Activated CD8-positive, alpha-beta memory T cell treated with anti-CD3 and anti-CD28 coated beads, Interleukin-2, amount 50 U/mL, for 24 hours (primary cell): ENCODE data around the gene DIAPH3.
"Not testable (repeated sequence)": the region's sequence is repeated elsewhere in the genome, so short reads cannot be mapped to it uniquely, and the experiment has no call there.

Source experiments
- DNase-seq: peaks from one replicate; pipeline ENCODE4 v3.0.0-alpha.2; 2020; ENCODE audit errors: extremely low read depth

Gene DIAPH3

GRCh38 chr13:60099631-60100420 is 63.9 kb downstream of the DIAPH3 start:
- DNase-seq = no peak

- DNase-seq = no peak
Measured at GRCh38 chr13:60095300-60095699, 68.4 kb downstream of the DIAPH3 start.

DNA sequence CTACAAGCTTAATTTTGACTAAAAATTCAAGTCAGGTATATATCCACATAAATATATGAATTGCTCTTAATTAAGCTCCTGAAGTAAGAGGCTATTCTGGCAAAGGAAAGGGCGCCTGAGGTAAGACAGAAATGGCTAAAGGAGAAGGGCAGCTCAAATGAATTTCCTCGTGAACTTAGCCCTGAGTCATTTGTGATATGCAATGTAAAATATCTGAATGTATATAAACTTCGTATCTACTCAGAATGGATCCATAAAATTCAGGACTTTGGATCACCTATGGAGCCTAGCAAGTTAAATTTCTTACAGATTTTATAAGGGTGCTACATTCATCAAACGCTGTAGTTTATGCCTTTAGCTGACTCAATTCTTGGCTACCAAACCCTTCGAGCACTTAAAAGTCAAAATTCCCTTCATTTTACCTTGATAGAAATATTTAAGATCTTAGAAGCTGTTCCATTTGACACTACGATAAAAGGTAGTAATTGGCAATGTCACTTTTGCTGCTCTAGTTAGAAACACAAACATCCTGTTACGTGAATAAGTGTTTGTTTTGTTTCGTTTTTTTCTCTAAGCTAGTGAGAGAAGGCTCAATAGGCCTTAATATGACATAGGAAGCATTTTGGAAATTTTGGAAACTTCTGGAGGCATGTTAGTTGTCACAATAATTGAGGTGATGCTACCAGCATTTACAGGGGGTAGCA is 69.2 kb downstream of the DIAPH3 start:
- DNase-seq = no peak

GRCh38 chr13:60093425-60094019 is 70.2 kb downstream of the DIAPH3 start:
- no peak for DNase-seq

DNA sequence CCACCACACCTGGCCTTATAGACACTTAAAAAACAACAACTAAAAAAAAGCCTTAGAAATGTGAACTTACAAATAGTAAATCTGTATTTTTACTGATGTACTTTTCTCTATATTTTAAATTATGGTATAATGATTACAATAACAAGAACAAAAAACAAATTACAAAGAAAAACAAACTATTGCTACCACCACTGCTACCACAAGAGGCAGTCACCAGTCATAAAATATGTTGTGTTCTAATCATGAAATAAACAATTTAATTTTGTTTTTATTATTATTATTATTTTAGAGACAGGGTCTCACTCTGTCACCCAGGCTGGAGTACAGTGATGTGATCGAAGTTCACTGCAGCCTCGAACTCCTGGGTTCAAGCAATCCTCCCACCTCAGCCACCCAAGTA is 72.2 kb downstream of the DIAPH3 start:
- no peak for DNase-seq

- no peak for DNase-seq
Measured at GRCh38 chr13:60090574-60090973, 73.2 kb downstream of the DIAPH3 start.

DNA sequence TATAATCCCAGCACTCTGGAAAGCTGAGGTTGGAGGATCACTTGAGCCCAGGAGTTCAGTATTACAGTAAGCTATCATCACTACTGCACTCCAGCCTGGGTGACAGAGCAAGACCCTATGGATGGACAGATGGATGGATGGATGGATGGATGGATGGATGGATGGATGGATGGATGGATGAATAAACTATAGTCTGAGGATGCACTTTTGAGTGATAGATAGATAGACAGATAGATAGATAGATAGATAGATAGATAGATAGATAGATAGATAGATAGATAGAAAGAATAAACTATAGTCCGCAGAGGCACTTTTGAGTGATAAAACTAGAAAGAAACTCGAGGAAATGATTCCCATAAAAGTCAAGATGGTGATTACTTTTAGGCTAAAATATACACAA is 79.9 kb downstream of the DIAPH3 start:
- not testable (repeated sequence) for DNase-seq

DNA sequence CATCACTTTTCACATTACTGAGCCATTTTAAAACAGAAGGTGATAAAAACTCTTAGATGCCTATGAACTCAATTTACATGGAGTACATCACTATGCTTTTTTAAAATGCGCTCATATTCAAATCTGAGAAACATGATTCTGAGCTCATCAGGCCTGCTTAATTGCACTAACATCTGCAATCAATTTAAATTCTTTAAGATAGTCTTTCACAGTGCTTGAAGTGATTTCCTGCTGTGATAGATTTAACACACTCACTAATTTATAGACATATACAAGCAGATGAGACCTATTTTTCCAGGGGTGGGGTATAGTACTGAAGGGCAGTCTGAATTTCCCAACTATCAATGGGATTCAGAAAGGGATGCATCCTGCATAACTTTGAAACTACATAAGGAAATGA is 82.9 kb downstream of the DIAPH3 start:
- DNase-seq = no peak

- DNase-seq = no peak
Measured at GRCh38 chr13:60078226-60078625, 85.5 kb downstream of the DIAPH3 start.

- DNase-seq = no peak
Measured at GRCh38 chr13:60075850-60076249, 87.9 kb downstream of the DIAPH3 start.

DNA sequence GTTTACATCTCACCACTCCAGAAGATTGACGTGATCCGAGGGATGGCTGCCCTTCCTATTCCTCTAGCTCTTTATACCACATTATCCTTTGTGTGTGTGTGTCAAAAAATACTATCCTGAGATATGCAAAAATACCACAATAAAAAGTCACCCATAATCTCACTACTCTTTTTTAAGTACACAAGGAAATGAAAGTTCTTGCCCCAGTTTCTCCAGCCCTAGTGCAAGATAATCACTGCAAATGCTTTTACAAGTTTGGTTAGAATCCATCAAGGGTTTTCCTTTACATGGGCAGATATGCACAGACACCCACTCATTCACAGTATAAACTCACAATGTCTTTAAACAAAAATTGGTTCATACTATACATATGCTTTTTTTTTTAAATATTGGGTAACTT is 89.3 kb downstream of the DIAPH3 start:
- DNase-seq = no peak

DNA sequence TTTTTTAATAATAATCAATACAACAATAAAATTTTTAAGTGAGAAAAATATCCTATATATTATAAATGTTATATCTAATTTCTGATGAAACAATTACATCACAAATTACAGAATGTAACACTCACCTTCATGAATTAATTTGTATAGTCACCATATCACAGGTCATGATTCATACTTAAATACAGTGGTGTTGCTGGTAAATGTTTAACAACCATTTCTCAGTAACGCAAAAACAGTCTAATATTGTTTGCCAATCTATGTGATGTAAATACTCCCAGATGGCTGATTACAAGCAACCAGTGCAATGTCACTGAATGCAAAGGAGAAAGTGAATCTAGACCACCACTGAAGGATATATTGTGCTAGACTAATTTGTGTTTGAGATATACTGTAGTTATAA is 97.5 kb downstream of the DIAPH3 start:
- DNase-seq = no peak

- no peak for DNase-seq
Measured at GRCh38 chr13:60062502-60062901, 101.2 kb downstream of the DIAPH3 start.

DNA sequence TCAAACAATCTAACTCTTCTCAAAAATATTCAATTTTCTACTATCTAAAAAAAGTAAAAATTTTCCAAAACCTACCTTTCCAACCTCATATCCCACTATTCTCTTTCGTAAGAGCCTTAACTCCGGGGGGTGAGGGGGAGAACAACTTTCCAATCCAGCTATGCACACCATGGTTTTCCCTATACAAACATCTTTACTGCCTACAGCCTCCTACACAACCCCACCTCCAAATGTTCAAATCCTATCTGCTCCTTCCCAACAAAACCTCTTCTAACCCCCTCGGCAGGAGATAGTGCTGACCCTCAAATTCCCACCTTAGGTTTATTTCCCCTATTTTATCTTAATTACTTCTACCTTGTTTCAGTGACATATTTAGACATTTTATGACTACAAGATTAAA is 102.0 kb downstream of the DIAPH3 start:
- no peak for DNase-seq

GRCh38 chr13:60051754-60052285 is 111.9 kb downstream of the DIAPH3 start:
- DNase-seq = no peak

DNA sequence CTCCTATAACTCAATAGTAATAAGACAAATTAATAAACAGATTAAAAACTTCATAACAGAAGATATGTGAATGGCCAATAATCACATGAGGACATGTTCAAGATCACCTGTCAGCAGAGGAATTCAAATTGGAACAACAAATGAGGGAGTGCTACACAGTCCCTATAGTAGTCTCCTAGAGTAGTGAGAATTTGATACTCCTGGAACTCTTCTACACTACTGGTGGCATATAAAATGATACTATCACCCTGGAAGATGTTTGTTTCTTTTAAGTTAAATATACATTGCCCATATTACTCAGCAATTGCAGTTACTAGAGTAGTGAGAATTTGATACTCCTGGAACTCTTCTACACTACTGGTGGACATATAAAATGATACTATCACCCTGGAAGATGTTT is 115.4 kb downstream of the DIAPH3 start:
- not testable (repeated sequence) for DNase-seq

DNA sequence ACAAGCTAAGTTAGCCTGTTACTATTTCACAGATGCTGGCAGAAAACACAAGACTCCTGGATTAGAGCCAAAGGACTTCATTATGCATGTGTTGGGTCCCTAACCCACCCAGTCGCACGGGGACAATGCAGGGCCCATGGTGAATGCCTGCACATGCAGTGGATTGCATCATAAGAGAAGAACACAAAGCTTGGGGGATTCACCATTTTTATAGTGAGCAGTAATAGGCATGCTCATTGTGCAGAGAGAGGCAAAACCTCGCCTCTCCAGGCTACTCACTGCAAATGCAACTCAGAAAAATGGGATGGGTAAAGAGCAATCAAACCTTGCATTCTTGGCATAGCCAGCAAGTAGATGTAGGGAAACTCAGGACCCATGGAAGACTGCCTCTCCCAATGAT is 115.8 kb downstream of the DIAPH3 start:
- no peak for DNase-seq

DNA sequence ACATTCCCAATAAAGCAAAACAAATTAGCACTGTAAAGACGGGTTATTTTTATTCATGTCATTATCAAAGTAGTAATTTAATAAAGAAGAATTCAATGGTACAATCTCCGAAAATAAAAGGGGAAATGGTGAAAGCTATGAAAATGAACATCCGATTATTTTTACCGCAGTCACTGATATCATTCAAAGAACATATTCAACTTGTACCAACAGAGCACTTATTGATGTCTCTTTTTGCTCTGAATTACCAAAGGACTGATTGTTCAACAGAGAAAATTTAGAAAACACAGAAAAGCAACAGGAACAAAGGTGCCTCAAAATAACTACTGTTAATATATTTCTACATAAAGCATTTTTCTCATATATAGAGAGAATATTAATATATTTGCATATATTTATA is 119.4 kb downstream of the DIAPH3 start:
- no peak for DNase-seq

- no peak for DNase-seq
Measured at GRCh38 chr13:60043262-60043661, 120.5 kb downstream of the DIAPH3 start.

- not testable (repeated sequence) for DNase-seq
Measured at GRCh38 chr13:60040668-60041067, 123.1 kb downstream of the DIAPH3 start.

DNA sequence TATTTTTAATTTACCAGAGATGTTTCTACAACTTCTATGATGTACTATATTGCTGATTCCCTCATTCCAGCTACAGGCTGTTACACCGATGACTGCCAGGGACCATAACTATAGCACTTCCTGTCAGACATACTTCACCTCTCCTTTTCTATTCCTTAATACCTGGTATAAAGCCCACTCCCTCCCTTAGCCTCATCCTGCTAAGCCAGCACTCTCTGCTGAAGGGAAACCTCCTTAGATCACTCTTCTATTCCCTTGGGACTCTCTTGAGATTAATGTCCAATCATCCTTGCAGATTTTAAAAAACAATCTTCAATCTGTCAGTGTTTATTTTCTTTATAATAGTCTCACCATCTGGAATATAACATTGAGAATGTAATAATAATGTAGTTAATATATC is 127.9 kb downstream of the DIAPH3 start:
- DNase-seq = no peak

GRCh38 chr13:60032851-60033250 is 130.9 kb downstream of the DIAPH3 start:
- no peak for DNase-seq

- DNase-seq = no peak
Measured at GRCh38 chr13:60028021-60028420, 135.7 kb downstream of the DIAPH3 start.
